Measurements from ENCODE around the gene FAM234B.
"Not testable (repeated sequence)": the region's sequence is repeated elsewhere in the genome, so short reads cannot be mapped to it uniquely, and the experiment has no call there.

The FAM234B gene

DNA sequence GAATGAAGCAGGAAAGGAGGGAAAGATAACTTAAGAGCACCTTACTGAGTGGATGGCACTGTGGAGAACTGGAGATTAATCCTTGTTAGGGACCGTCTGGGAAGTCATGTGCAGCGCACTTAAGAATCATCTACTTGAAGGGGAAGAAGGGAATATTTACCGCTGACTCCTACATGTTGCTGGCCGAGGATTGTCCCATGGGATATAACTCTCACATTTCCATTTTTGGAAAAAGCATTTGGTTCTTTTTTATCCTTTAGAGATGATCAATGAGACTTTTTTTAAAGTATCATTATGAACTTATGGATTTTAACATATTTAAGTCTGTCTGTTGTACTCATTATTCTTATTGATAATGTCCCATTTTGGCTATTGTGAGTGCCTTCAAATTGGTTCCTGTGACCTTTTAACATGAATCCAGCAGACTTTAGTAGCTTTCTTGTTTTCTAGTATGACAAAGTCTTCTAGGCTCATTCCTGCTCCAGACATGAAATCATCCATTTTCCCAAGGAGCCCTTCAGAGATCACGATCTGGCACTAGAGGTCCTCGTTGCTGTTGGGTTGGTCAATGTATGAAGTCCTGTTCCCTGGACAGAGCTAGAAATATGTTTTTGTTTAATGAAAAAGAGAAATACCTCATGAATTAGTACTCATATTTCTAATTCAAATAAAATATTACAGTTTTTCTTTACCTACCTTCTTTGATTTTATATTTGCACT, 20.2 kb upstream of the FAM234B start:
- no peak for DNase-seq

DNA sequence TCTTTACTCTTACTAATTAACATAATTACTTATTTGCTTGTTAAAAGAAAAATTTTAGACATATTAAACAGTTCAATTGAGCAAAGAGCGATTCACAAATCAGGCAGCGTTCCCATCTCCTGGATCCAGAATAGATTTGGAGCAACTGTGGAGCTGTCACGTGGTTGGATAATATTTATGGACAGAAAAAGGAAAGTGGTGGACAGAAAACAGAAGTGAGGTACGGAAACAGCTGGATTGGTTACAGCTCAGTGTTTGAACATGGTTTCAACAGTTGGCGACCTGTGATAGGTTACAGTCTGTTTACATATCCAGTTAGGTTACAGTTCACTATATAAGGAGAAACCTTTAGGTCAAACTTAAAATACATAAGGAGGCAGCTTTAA, 19.7 kb upstream of the FAM234B start:
- no peak for DNase-seq

DNA sequence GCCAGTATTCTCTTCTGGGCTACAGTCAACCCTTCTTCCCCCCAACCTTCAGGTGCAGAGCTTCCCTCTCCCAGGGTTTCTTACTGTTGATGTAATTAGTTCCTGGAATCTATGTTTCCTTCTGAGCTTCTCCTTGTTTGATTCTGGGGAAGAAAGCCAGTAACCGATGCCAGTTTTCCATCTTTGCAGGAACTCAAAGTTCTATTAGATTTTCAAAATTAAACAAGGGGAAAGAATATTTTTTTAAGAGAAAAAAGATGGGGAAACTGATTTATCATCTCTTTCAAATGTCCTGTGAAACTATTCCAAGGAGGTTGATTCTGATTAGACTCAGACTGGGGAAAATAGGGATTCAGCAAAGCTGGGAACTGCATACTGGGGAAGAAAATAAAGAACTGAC, 17.9 kb upstream of the FAM234B start:
- DNase-seq: no peak

DNA sequence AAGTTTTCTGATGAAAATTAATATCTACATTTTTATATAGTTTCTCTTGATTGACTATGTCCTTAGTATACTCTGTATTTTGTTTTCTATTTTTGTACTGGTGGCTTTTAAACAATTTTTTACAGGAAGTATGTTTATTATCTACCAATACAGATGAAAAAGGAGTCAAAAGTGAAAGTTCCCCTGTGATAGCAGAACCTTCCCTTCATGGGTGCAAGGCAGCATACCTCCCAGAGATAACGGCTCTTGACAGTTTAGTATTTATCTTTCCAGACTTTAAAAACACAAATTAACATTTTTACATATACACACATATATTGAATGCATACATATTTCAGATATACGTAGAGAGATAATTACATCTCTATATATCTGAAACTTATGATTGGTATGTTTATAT, 17.1 kb upstream of the FAM234B start:
- DNase-seq: no peak

DNA sequence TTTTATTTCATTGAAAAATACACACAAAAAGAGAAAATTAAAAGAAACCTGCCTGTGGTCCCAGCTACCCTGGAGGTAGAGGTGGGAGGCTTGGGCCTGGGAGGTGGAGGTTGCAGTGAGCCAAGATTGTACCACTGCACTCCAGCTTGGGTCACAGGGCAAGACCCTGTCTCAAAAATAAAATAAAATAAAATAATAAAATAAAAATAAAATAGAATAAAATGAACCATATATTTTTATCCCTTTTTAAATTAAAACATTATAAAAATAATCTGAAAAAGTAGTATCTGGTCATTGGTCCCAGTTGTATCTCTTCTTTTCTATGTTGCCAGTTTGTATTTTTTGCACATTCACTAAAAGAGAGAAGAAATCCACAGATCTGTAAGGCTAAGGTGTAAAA, 16.7 kb upstream of the FAM234B start:
- no peak for DNase-seq

DNA sequence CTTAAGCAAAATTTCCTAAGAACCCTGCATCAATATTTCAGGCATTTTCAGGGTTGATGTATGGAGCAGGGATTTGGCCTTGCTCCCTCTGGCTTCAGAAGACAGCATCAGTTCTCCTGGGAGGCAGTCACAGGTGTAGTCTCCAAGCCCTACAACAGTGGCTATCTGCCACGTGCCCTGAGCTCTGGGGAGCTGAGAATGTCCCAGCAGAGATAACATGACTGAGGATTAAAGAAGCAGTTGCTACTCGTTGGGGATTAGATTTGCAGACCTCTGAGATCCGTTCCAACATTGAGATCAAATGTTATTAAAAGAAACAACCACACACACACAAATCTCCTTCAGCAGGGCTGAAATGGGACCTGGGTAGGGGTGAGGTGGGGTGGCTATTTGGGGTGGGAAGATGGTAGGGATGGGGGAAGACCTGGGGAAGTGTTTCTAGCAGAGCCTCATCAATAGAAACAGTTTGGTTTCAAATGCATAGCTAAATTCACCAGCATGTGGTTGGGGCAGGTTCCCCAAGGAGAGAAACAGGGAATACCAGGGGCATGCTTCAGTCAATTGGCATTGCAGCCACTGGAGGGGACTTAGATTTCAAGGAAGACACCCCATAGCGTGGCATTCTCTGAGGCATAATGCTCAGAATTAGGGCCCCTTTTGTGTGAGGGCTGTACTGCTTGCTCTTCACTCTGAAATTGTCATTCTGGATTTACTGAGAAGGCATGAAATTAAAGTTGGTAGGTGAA, 15.2 kb upstream of the FAM234B start:
- no peak for DNase-seq

DNA sequence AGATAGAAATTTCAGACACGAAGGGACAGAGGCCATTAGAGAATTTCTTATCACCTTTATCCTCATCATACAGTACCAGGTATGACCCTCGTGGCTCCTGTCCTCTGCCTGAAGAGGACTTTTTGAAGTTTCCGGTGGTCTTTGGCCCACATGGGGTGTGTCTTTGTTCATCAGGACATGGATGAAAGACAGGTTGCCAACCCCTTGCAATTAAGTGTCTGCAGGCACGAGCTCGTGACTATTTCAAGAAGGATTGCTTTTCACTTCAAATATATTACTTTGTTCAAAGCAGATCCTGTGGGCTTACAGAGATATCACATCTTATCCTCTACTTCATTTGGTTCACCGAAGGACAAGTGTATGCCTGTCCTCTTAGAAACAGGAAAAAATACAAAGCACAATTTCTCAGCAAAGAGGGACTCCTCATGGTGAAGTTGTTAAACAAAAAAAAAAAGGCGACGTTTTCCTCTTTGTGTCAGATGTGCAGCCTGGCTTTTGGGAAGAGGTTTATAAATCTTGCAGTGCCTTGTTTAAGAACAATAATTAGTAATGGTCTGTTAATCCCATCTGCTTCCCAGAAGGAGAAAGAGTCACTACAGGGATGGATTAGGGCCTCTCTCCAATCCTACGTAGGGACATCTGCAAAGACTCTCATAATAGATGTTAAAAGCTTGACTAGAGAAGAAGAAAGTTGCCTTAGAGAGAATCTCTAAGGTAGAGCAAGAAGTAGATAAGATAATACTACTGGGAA, 13.5 kb upstream of the FAM234B start:
- DNase-seq: peak; percentile 92

DNA sequence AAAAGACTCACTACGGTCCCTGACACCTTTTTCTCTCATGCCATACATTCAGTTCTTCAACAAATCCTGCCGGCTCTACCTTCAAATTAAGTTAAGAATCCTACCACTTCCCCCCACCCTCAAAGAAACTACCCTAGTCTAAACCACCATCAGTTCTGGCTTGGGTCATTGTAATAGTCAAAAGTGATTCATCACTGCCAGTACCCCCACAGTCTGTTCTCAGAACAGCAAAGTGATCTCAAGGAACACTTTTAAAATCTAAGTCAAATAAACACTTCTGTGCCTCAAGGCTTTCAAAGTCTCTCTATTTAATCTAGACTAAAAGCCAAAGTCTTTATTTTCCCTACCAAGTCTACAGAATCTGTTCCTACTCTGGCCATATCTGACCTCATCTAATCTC, 12.0 kb upstream of the FAM234B start:
- no peak for DNase-seq

DNA sequence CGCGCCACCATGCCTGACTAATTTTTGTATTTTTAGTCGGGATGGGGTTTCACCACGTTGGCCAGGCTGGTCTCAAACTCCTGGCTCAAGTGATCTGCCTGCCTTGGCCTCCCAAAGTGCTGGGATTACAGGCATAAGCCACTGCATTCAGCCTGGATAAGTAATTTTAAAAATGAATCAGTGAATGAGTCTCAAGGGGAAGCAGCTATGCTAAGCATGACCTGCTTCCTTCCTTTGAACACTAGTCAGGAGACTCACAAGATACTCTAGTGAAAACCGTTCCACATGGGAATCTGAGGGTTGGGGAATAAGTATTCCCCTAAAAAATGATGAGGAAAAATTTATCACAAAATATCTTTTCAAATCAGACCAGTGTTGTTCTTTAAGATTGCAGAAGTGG, 10.7 kb upstream of the FAM234B start:
- DNase-seq: no peak

DNA sequence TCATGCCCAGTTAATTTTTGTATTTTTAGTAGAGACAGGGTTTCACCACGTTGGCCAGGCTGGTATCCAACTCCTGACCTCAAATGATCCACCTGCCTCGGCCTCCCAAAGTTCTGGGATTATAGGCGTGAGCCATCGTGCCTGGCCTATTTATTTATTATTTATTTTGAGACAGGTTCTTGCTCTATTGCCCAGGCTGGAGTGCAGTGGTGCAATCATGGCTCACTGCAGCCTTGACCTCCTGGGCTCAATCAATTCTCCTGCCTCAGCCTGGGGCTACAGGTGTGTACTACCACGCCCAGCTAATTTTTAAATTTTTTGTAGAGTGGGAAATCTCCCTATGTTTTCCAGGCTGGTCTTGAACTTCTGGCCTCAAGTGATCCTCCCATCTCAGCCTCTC, 8.8 kb upstream of the FAM234B start:
- not testable (repeated sequence) for DNase-seq

DNA sequence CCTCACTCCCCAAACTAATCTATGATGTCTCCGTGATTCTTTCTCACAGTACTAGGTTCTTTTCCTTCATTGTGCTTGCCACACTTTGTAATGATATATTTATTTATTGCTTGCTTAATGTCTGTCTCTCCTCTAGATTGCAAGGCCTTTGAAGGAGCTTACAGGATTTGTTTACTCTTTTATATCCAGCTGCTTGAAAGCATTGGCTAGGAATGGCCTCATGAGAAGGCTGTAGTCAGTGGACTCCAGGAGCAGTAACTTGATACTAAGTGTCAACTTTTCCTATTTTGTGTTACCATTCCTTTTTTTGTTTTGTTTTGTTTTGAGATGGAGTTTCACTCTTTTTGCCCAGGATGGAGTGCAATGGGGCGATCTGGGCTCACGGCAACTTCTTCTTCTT, 7.3 kb upstream of the FAM234B start:
- DNase-seq: no peak

DNA sequence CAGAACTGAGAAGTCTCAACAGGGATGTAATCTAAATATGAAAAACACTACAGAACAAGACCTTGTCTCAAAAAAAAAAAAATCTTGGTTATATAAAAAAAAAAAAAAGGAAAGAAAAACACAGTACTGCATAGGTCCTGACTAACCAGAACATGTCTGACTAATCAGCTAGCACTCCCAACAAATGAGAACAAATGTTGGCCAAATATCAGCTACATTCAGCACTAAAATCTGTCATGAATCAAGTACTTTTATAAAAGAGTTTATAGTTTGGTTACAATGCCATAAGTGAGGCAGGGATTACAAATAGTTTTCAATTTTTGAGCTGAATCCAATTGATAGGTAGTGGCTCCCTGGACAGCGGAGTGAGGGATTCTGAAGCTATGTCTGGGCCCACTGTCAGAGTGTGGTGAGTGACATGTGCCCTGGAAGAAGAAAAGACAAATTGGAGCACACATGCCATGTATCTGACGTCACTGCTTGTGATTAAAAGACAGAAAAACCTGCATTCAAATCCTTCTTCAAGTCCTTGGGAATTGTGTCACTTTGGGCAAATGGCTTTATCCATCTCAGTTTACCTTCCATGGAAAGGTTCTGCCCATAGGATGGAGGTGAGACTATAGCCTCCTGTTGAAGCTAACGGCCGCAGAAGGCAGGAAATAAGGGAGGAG, 5.6 kb upstream of the FAM234B start:
- no peak for DNase-seq

DNA sequence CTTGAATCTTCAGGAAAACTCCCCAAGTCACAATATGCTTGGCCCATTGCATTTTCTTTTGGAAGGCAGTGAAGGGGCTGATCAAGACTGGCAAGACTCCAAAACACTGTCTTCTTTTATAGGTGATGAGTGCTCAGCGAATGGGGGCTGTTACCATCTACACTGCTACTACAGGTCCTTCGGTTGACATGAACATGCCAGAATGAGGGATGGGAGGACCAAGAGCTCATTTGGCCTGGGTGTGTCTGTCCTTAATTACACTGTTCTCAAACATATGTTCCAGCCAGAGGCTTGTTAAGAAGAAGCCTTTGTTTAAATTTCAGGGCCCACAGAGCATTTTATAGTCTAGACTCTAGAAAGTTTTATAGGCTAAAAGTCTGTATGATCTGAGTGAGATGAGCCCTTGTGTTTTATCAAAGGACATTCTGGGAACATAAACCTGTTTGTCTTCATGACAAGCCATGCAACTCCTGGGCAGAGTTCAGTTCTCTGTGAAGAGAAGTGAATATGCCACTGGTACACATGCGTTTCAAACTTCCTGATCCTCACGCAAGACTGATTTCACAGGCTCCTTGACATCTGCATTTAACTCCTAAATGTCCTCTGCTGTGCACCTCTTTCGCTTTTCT, 4.7 kb upstream of the FAM234B start:
- no peak for DNase-seq

DNA sequence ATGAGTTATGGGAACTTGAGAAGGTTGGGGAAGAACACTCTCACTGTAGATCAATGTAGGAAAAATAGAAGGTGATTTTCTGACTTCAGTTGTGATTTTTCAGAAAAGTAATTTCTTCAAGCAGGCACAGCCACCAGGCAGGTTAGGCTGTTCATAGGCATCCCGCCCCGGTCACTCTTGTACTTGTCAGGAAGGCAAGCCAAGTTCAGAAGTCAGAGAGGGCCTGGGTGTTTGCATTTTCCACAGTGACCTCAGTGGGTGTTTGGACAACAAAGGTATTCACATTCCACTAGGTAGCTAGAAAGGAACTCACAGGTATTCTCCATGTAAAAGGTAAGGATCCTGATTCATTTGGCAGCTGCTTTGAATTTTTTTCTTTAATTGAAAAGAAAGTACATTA, 3.0 kb upstream of the FAM234B start:
- DNase-seq: no peak

DNA sequence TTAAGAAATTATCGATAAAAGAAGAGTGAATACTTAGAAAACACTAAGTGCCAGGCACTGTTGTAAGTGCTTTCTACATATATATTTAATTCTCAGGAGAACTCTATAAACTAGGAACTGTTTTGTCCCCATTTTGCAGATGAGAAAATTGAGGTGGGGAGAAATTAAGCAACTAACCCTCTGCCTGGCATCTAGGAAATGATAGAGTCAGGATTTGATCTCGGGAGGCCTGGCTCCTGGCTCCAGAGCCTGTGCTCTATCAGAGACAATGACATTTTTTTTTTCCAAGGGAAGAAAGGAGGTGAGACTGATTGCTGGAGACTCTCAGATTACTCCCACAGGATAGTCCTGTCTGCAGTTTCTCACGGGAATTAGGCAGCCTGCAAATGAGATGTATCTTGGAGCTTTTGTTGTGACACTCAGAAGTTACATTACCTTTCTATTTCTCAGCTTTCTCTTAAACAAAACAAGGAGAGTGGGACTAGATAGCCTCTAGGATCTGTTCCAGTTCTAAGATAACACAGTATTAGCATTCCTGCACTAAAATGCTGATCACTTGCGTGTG, 1.4 kb upstream of the FAM234B start:
- DNase-seq: no peak

DNA sequence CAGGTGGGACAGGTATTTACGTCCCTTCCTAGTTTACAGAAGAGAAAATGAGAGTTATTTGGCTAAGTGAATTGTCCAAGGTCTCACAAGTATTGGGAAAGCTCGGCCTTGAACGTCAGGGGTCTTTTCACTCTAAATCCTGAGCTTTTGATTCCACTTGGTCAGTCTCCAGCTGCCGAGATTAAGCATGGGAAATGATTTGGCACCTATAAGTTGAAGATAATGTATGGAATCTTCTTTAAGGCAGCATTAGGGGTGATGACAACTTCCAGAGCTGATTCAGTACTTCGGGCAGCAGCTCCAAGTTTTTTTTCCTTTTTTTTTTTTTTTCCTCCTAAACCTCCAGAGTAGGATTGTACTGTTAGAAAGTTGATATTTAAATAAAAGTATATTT, 722 bp downstream of the FAM234B start:
- DNase-seq: no peak

DNA sequence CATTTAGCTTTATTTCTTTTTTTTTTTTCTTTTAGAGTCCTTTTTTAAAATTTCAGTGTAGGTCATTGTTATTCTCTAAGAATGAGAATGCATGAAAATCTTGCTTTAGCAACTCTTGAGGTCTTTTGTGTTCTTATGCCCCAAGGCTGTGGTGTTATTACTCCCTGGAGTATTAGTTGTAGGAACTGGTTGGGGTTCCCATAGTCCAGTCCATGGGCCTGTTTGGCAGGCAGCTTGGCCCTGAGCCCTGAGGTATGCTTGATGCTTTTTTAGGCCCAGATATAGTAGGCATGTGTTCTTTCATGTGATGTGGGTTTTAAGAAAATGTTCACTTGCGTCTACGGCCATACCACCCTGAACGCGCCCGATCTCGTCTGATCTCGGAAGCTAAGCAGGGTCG, 1.6 kb downstream of the FAM234B start:
- DNase-seq: no peak

DNA sequence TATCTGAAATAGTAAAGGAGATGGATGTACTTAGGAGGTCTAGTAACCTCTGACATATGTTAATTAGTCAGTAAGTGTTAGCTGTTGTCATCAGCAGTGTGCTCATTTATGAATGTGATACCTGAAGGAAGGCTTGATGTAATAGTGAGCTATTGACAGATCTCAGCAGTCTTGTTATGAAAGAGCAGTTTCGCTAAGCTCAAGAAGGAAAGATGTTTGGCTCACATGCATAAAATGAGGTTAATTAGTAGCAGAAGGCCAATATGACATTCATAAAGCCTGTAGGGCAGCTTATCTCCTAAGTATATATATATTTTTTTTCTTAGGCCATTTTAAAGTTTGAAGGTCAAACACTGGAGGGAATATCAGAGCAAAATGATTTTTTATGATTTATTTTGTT, 2.8 kb downstream of the FAM234B start:
- DNase-seq: no peak

DNA sequence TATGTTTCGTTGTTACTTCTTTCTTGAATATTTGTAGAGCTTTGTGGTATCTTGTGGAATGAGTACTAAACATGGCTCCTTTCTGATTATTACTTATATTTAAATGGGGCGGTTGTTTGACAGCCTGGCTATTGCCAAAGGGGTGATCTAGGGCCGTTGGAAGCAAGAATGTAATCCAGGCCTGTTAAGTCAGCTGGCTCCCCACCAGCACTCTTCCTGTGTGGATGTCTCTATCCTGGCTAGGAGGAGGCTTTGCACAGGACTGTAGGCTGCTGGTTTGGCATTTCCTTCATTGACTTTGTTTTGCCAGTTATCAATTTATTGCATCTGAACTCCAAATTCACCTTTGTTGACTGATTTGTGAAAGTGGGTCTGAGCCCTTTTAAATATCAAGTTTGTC, 5.6 kb downstream of the FAM234B start:
- DNase-seq: no peak

DNA sequence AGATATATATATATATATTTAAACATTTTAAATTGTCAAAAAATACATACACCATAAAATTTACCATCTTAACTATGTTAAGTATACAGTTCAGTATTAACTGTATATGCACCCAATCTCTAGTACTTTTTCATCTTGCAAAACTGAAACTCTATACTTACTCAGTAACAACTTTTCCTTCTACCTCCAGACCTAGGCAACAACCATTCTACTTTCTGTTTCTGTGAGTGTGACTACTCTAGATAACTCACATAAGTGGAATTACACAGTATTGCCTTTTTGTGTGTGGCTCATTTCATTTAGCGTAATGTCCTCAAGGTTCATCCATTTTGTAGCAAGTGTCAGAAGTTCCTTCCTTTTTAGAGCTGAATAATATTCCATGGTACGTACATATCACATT, 8.2 kb downstream of the FAM234B start:
- DNase-seq: no peak

DNA sequence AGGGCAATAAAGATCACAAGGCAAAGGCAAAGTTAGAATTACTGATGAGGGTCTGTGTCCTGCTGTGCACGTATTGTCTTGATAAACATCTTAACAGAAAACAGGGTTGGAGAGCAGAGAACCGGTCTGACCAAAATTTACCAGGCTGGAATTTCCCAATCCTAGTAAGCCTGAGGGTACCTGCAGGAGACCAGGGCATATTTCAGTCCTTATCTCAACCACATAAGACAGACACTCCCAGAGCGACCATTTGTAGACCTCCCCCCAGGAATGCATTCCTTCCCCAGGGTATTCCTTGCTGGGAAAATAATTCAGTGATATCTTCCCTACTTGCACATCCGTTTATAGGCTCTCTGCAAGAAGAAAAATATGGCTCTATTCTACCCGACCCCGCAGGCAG, 9.4 kb downstream of the FAM234B start:
- DNase-seq: not testable (repeated sequence)

DNA sequence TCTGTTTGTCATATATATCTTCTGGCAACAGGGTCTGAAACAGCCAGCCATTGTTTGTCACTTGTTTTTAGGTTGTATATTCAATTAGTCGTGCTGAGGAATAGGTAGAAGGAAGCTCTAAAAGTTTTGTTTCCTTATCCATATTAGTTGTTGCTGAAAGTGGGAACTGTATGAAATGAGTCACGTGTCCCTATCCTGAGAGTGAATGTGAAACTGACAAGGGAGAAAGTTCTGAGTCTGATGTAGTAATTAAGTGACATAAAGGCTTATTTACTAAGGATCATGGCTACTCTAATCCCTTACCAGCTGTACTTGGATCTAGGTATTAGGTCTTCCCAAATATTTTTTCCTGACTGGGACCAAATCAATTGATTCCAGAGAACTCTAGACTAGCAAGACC, 16.4 kb downstream of the FAM234B start:
- no peak for DNase-seq

DNA sequence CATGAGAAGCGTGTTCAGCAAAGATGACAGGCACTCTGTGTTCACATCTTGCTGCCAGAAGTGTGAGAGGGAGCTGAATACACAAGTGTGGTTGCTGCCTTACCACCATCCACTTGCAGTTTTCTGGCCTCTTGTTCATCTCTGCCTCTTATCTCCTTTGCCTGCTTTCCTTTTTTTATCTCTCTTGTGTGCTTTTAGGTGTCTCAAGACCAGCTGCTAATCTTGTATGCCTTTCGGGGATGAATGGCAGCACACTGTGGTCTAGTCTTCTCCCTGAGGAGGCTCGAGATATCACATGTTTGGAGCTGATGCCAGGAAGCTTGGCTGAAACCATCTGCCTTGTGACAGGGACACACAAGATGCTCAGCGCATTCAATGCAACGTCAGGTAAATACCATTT, 17.2 kb downstream of the FAM234B start:
- no peak for DNase-seq
